ENCODE data around the gene SLC25A30.

- TF ChIP-seq POLR2AphosphoS5 (IDR thresholded peaks at IDR 0.05; ENCODE audit: low read depth) (no peak), CTCF (IDR thresholded peaks at IDR 0.05; ENCODE audit: insufficient read depth, low read length) (no peak), REST (IDR thresholded peaks at IDR 0.05; ENCODE audit: insufficient replicate concordance, low read depth) (no peak), GABPA (IDR thresholded peaks at IDR 0.05; ENCODE audit: low read depth) (no peak)
Observed at GRCh38 chr13:45352031-45352430, 66.1 kb downstream of the SLC25A30 start.

All from HL-60 (cell line).